Muscle of leg (tissue), 11 donors: ENCODE measurements around the gene ARHGAP6. TPM values are rescaled to one million over a fixed set of nuclear protein-coding genes. Genes with fewer than 3 reads are reported as not detected.

Source experiments
- DNase-seq: peaks from one replicate; pipeline ENCODE4 v3.0.0; 2013
- H3K27ac ChIP-seq: one replicate; pipeline ENCODE4 v1.5.1; 2013; ENCODE audit warnings: mild to moderate bottlenecking, low read length, control low read depth
- H3K27me3 ChIP-seq: one replicate; pipeline ENCODE4 v1.6.1; 2013; ENCODE audit warnings: low read length; ENCODE audit not compliant: control insufficient read depth, insufficient read depth
- H3K36me3 ChIP-seq: one replicate; pipeline ENCODE4 v1.6.1; 2013; ENCODE audit warnings: low read length; ENCODE audit not compliant: control insufficient read depth, insufficient read depth
- H3K4me1 ChIP-seq: one replicate; pipeline ENCODE4 v1.6.1; 2013; ENCODE audit warnings: low read length; ENCODE audit not compliant: control insufficient read depth, insufficient read depth
- H3K4me3 ChIP-seq: one replicate; pipeline ENCODE4 v1.5.1; 2013; ENCODE audit warnings: low read length, control low read depth
- H3K9me3 ChIP-seq: replicated peaks from 2 replicates; pipeline ENCODE4 v1.6.1; 2013; ENCODE audit warnings: low read depth, low read length; ENCODE audit not compliant: control insufficient read depth
- WGBS: methylation state at CpG from one replicate; pipeline ENCODE4 v1.1.5; 2013; ENCODE audit warnings: missing lambda C conversion rate; ENCODE audit not compliant: insufficient coverage; 5-methylcytosine and 5-hydroxymethylcytosine counted together
- polyA plus RNA-seq, 8 donors: library from polyadenylated mRNA; unstranded; fragments of 120-200 nt; gene quantifications; one replicate each; pipeline versions ENCODE4 v1.2.1 to v1.2.3, GENCODE V29; 2013; ENCODE audit warnings: inconsistent platforms in 1 of 8, low replicate concordance in 1 of 8; ENCODE audit not compliant: insufficient read length in 8 of 8, insufficient read depth in 1 of 8
- total RNA-seq: library from RNA; stranded (reverse); fragments of 120-200 nt; gene quantifications from one replicate; pipeline ENCODE4 v1.2.4, GENCODE V29; 2013

Gene ARHGAP6
- total and polyA plus RNA-seq, 9 donors = 7.4 to 10.9 (median 9.3) TPM

- H3K4me3 ChIP-seq = no peak overlapping the region
- no CpG with 5 or more reads among the region's 1 CpG for WGBS
- H3K27ac ChIP-seq = no peak overlapping the region
These were observed 316.7 kb downstream of the ARHGAP6 start for GRCh38 chrX:11349020-11349419.

DNA sequence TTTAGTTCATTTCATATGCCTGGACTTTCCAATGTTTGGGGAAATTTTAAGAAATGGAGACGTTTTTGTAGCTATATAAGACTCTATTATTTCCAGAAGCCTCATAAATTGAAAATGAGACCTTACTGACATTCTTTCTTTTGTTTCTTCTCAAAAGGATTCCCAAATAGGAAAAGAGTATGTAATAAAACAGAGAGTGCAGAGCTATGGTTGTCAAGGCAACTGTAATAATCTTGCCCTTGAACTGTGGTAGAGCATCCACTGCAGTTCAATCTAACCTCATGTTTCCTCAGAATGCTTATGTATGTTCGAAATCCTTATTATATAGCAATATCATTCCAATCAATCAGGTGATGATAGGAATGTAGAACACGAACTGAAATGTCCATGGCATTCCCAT lies 318.4 kb downstream of the ARHGAP6 start:
- WGBS = no CpG with 5 or more reads among the region's 3 CpGs
- H3K4me1 ChIP-seq = peaks cover 4% of the 10 kb centered on the region
- H3K36me3 ChIP-seq = no peaks in the 10 kb centered on the region
- H3K27ac ChIP-seq = no peak overlapping the region
- H3K9me3 ChIP-seq = no peaks in the 10 kb centered on the region
- H3K27me3 ChIP-seq = peaks cover 12% of the 10 kb centered on the region
- no peak overlapping the region for H3K4me3 ChIP-seq
- DNase-seq = peak; percentile 46

More at GRCh38 chrX:11349020-11349419, 316.7 kb downstream of the ARHGAP6 start:
- no peaks in the 10 kb centered on the region for H3K36me3 ChIP-seq
- peaks cover 4% of the 10 kb centered on the region for H3K4me1 ChIP-seq
- peaks cover 12% of the 10 kb centered on the region for H3K27me3 ChIP-seq
- H3K9me3 ChIP-seq = no peaks in the 10 kb centered on the region
- no peak for DNase-seq

DNA sequence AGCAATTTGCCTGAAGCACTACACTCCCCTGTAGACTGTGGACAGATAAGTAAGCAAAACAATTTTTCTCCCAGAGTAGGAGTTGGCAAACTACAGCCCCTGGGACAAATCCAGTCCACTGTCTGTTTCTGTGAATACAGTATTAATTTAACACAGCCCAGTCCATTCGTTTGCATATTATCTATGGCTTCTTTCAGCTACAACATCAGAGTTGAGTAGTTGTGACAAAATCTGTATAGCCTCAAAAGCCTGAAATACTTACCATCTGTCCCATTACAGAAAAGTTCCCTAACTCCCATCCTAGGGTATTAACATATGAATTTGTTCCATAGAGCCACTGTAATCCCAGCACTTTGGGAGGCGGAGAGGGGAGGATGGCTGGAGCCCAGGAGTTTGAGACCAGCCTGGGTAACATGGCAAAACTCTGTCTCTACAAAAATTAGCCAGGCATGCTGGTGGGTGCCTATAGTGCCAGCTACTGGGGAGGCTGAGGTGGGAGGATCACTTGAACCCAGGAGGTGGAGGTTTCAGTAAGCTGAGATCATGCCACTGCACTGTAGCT lies 319.5 kb downstream of the ARHGAP6 start:
- Histone ChIP-seq H3K4me3 (no peak overlapping the region), H3K9me3 (no peaks in the 10 kb centered on the region), H3K4me1 (no peaks in the 10 kb centered on the region), H3K27me3 (peaks cover 6% of the 10 kb centered on the region), H3K36me3 (no peaks in the 10 kb centered on the region), H3K27ac (no peak overlapping the region)
- DNase-seq = peak; percentile 36
- no CpG with 5 or more reads among the region's 2 CpGs for WGBS

- DNase-seq = no peak
- Histone ChIP-seq H3K27ac (no peak overlapping the region), H3K36me3 (no peaks in the 10 kb centered on the region), H3K27me3 (peaks cover 2% of the 10 kb centered on the region), H3K4me1 (no peaks in the 10 kb centered on the region), H3K9me3 (no peaks in the 10 kb centered on the region), H3K4me3 (no peak overlapping the region)
These were observed 323.0 kb downstream of the ARHGAP6 start for GRCh38 chrX:11342673-11343072.

DNA sequence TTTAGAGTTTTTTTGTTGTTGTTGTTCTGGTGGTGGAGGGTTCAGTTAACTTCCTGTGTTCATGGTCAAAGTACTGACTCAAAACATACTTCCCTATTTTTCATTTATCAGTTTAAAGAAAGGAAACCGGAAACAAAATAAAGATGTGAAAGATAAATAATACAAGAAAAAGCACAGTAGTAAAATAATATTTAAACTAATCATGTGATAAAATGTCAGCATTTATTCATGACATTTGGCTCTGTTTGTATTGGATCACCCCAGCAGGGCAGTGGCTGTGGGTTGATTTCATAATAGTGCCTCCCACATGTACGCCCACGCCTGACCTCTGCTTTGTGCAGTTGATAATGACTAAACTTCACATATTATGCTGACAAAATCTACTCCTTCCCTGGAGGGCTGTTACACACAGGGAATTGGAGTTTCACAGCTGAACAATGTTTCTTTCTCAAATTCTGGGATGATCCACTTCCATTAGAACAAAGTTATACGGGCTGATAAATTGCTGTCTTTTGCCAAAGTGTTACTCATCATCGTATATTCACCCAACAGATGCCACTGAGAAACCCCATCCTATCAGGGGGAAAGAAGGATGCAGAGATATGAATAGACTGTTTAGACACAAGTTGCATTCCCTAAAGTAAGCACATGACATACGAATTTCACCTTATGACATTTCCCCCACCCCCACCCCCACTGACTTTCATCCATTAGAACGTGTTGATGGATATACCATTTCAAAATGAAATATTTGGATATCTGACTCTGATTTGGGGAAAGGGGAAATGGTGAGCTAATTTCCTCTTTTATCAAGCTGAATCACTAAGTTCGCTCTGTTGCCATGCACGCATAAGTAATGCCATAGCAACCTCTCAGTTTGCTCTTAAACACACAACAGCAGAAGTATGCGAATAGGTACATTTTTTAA lies 324.2 kb downstream of the ARHGAP6 start:
- DNase-seq = peak; percentile 81

GRCh38 chrX:11337292-11338009 lies 328.3 kb downstream of the ARHGAP6 start:
- no CpG with 5 or more reads among the region's 1 CpG for WGBS
- no peak overlapping the region for H3K4me3 ChIP-seq
- H3K36me3 ChIP-seq = no peaks in the 10 kb centered on the region
- no peaks in the 10 kb centered on the region for H3K4me1 ChIP-seq
- H3K27me3 ChIP-seq = peaks cover 9% of the 10 kb centered on the region
- H3K9me3 ChIP-seq = no peaks in the 10 kb centered on the region
- no peak overlapping the region for H3K27ac ChIP-seq
- no peak for DNase-seq

More for the DNA sequence above, 324.2 kb downstream of the ARHGAP6 start:
- 50% methylated on average over 2 of the region's 10 CpGs for WGBS
- Histone ChIP-seq H3K36me3 (no peaks in the 10 kb centered on the region), H3K9me3 (no peaks in the 10 kb centered on the region), H3K27ac (peak overlapping the region; percentile 56), H3K27me3 (peaks cover 2% of the 10 kb centered on the region), H3K4me1 (no peaks in the 10 kb centered on the region), H3K4me3 (no peak overlapping the region)

DNA sequence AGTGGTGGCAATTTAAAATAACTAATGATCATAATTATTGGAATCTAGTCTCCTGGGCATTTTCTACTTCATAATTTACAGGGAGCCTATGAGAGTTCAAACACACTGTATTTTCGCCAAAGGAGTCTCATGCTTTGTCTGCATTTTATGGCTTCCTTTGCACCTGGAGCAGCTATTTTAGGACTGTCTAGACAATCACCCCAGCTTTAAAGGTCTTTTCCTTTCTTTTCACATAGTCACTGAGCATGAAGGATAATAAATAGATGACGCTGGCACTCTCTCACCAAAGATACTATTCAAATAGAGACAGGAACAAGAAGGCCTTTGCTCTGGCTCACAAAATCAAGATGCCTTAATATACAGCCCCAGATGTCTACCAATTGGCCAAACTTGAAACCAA lies 329.5 kb downstream of the ARHGAP6 start:
- DNase-seq = no peak
- H3K27ac ChIP-seq = no peak overlapping the region
- no CpG with 5 or more reads among the region's 2 CpGs for WGBS
- peaks cover 9% of the 10 kb centered on the region for H3K27me3 ChIP-seq
- H3K4me3 ChIP-seq = no peak overlapping the region
- no peaks in the 10 kb centered on the region for H3K9me3 ChIP-seq
- no peaks in the 10 kb centered on the region for H3K36me3 ChIP-seq
- H3K4me1 ChIP-seq = no peaks in the 10 kb centered on the region

GRCh38 chrX:11334165-11334564 lies 331.6 kb downstream of the ARHGAP6 start:
- 60% methylated on average over 1 of the region's 2 CpGs for WGBS
- H3K4me3 ChIP-seq = no peak overlapping the region
- no peaks in the 10 kb centered on the region for H3K9me3 ChIP-seq
- no peak overlapping the region for H3K27ac ChIP-seq
- no peaks in the 10 kb centered on the region for H3K36me3 ChIP-seq
- no peaks in the 10 kb centered on the region for H3K4me1 ChIP-seq
- DNase-seq = no peak
- H3K27me3 ChIP-seq = peaks cover 8% of the 10 kb centered on the region

GRCh38 chrX:11331788-11332187 lies 333.9 kb downstream of the ARHGAP6 start:
- Histone ChIP-seq H3K4me1 (no peaks in the 10 kb centered on the region), H3K27ac (no peak overlapping the region), H3K9me3 (no peaks in the 10 kb centered on the region), H3K27me3 (peaks cover 8% of the 10 kb centered on the region), H3K4me3 (no peak overlapping the region), H3K36me3 (no peaks in the 10 kb centered on the region)
- WGBS = 100% methylated on average over 1 of the region's 2 CpGs
- DNase-seq = no peak

DNA sequence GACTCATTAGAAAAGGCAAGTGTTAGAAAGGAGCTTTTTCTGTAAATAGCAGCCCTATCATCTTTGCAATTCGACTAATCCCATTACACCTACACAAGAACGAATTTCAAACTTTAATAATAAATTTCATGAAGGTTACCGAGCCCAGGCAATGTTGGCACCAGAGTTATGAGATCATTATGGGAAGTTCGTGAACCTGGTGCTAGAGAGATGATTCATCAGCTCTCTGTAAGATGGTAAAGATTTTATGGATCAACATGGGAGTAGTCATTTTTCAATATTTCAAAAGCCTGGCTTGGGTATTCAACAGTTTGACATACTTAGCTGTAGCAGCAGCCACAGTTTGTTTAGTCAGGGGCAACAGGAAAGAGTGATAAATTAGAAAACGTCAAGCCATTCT lies 336.7 kb downstream of the ARHGAP6 start:
- H3K36me3 ChIP-seq = no peaks in the 10 kb centered on the region
- H3K4me1 ChIP-seq = no peaks in the 10 kb centered on the region
- H3K27me3 ChIP-seq = peaks cover 3% of the 10 kb centered on the region
- H3K27ac ChIP-seq = no peak overlapping the region
- H3K4me3 ChIP-seq = no peak overlapping the region
- H3K9me3 ChIP-seq = peaks cover 5% of the 10 kb centered on the region
- no peak for DNase-seq
- WGBS = 33% methylated on average over 1 of the region's 5 CpGs
